HepG2 (cell line): Measurements from ENCODE around the gene LSM2. TPM values are rescaled to one million over a fixed set of nuclear protein-coding genes. Genes with fewer than 3 reads are reported as not detected.
A peak's percentile ranks its signal among the peaks of the same experiment; 100 is the strongest.

ENCODE experiments used
- BCL3 ChIP-seq: sonication (generic); formaldehyde crosslinking; IDR thresholded peaks from 2 replicates; pipeline ENCODE4 v1.5.1; 2020; ENCODE audit warnings: mild to moderate bottlenecking, missing genetic modification reagents, moderate library complexity
- DZIP1 ChIP-seq: sonication (generic); formaldehyde crosslinking; IDR thresholded peaks from 2 replicates; pipeline ENCODE4 v1.5.0; 2020; ENCODE audit warnings: mild to moderate bottlenecking, missing genetic modification reagents
- EEA1 ChIP-seq: sonication (generic); formaldehyde crosslinking; IDR thresholded peaks from 2 replicates; pipeline ENCODE4 v1.5.1; 2020; ENCODE audit warnings: mild to moderate bottlenecking, missing genetic modification reagents, borderline replicate concordance
- GZF1 ChIP-seq: sonication (generic); formaldehyde crosslinking; IDR thresholded peaks from 2 replicates; pipeline ENCODE4 v1.5.1; 2020; ENCODE audit warnings: mild to moderate bottlenecking, missing genetic modification reagents
- HNRNPK ChIP-seq: fragments of 200-400 bp; formaldehyde crosslinking; IDR thresholded peaks from 2 replicates; pipeline ENCODE4 v1.6.1; 2018; ENCODE audit warnings: low read length, low read depth, moderate library complexity, mild to moderate bottlenecking; ENCODE audit not compliant: poor library complexity, severe bottlenecking
- PATZ1 ChIP-seq: sonication (generic); formaldehyde crosslinking; IDR thresholded peaks from 2 replicates; pipeline ENCODE4 v1.4.0; 2020; ENCODE audit warnings: missing genetic modification reagents
- POGZ ChIP-seq: sonication (generic); formaldehyde crosslinking; IDR thresholded peaks from 2 replicates; pipeline ENCODE4 v1.4.0; 2020; ENCODE audit warnings: mild to moderate bottlenecking, missing genetic modification reagents
- RFXAP ChIP-seq: sonication (generic); formaldehyde crosslinking; IDR thresholded peaks from 2 replicates; pipeline ENCODE4 v1.4.0; 2020; ENCODE audit warnings: missing genetic modification reagents, borderline replicate concordance
- SKI ChIP-seq: fragments of 450-650 bp; IDR thresholded peaks from one replicate; pipeline ENCODE4 v1.6.1; 2018; ENCODE audit warnings: mild to moderate bottlenecking; ENCODE audit not compliant: partially characterized antibody
- SUZ12 ChIP-seq: fragments of 150-350 bp; IDR thresholded peaks from 2 replicates; pipeline ENCODE4 v1.6.1; 2014; ENCODE audit warnings: low read depth, low read length
- TOE1 ChIP-seq: sonication (generic); formaldehyde crosslinking; IDR thresholded peaks from 2 replicates; pipeline ENCODE4 v1.4.0; 2020; ENCODE audit warnings: mild to moderate bottlenecking, missing genetic modification reagents
- ZFP1 ChIP-seq: IDR thresholded peaks from 2 replicates; pipeline ENCODE4 v1.6.1; 2016
- ZNF703 ChIP-seq: sonication (generic); formaldehyde crosslinking; IDR thresholded peaks from 2 replicates; pipeline ENCODE4 v1.5.1; 2020; ENCODE audit warnings: missing genetic modification reagents, mild to moderate bottlenecking, moderate library complexity, borderline replicate concordance
- polyA plus RNA-seq, 8 experiments: library from polyadenylated mRNA; depleted of rRNA in 3 of 8; stranded (reverse) in 7 of 8; unstranded in 1 of 8; fragments of >200 nt; fragmentation: Illumina TruSeq in 4 of 8; extraction: Trizol in 4 of 8; gene quantifications; 2 replicates each; pipeline versions ENCODE4 v1.2.1 to v1.2.3, GENCODE V29; 2011 to 2016; ENCODE audit warnings: low read depth in 4 of 8, missing spikeins in 1 of 8, mixed read lengths in 1 of 8; ENCODE audit not compliant: insufficient read depth in 1 of 8
- total RNA-seq, 5 experiments: library from RNA; depleted of rRNA; stranded (reverse); fragments of >200 nt; fragmentation: Illumina TruSeq; extraction: Trizol; gene quantifications; 2 replicates each; pipeline ENCODE4 v1.2.3, GENCODE V29; 2016; ENCODE audit warnings: low read depth in 1 of 5
- TF ChIP-seq, protein P1 (sequence below), 2 experiments: sonication (generic) in 1 of 2; formaldehyde crosslinking in 1 of 2; IDR thresholded peaks; 2 replicates each; pipeline versions ENCODE4 v1.4.0 to v1.6.1; 2018 to 2020; ENCODE audit warnings: missing genetic modification reagents in 2 of 2, borderline replicate concordance in 1 of 2, low read depth in 1 of 2, mild to moderate bottlenecking in 1 of 2, missing biosample characterization in 1 of 2

The LSM2 gene
- total and polyA plus RNA-seq, 2 of the 13 experiments (the other 11 are each of a cell fraction or from before 2014, with no cell fraction given) = 69.4 to 90.5 TPM

DNA sequence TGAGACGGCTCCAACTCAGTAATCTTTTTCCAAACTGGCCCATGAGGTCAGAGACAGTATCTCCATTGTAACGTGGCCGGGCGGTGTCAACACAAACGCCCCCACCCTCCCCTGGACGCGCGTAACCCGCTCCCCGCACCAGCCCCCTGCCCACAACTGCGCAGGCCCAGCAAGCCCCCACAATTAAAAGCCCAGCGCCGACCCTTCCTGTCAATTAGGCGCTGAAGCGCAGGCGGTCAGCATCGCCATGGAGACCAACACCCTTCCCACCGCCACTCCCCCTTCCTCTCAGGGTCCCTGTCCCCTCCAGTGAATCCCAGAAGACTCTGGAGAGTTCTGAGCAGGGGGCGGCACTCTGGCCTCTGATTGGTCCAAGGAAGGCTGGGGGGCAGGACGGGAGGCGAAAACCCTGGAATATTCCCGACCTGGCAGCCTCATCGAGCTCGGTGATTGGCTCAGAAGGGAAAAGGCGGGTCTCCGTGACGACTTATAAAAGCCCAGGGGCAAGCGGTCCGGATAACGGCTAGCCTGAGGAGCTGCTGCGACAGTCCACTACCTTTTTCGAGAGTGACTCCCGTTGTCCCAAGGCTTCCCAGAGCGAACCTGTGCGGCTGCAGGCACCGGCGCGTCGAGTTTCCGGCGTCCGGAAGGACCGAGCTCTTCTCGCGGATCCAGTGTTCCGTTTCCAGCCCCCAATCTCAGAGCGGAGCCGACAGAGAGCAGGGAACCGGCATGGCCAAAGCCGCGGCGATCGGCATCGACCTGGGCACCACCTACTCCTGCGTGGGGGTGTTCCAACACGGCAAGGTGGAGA is 8.5 kb upstream of the LSM2 start, which contains the start of the genes HSPA1A and HSPA1L (continued):
- TF ChIP-seq BCL3 (CRISPR knock-in tag) (0 out of 2 replicates have a peak, but pooled peaks have one; percentile 47), DZIP1 (CRISPR knock-in tag) (no peak), HNRNPK (no peak), POGZ (no peak; the same call in 1 of the 2 replicates), EEA1 (CRISPR knock-in tag) (no peak), SKI (no peak), PATZ1 (CRISPR knock-in tag) (peak; percentile 2), GZF1 (CRISPR knock-in tag) (no peak), TOE1 (CRISPR knock-in tag) (peak; percentile 72; the same call in 1 of the 2 replicates), ZFP1 (CRISPR knock-in tag) (no peak), RFXAP (CRISPR knock-in tag) (no peak; the same call in 1 of the 2 replicates), SUZ12 (no peak), ZNF703 (CRISPR knock-in tag) (no peak)
- TF ChIP-seq, protein P1, sequence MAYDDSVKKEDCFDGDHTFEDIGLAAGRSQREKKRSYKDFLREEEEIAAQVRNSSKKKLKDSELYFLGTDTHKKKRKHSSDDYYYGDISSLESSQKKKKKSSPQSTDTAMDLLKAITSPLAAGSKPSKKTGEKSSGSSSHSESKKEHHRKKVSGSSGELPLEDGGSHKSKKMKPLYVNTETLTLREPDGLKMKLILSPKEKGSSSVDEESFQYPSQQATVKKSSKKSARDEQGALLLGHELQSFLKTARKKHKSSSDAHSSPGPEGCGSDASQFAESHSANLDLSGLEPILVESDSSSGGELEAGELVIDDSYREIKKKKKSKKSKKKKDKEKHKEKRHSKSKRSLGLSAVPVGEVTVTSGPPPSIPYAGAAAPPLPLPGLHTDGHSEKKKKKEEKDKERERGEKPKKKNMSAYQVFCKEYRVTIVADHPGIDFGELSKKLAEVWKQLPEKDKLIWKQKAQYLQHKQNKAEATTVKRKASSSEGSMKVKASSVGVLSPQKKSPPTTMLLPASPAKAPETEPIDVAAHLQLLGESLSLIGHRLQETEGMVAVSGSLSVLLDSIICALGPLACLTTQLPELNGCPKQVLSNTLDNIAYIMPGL (CRISPR knock-in tag; IDR thresholded peaks at IDR 0.05; ENCODE audit: borderline replicate concordance in 1 of 2, low read depth in 1 of 2) = no peak
